GM18505 (cell line): ENCODE results near the gene ZMYM5.
A peak's percentile ranks its signal among the peaks of the same experiment; 100 is the strongest.
"Not testable (repeated sequence)": the region's sequence is repeated elsewhere in the genome, so short reads cannot be mapped to it uniquely, and the experiment has no call there.

Experiments used
- ATAC-seq: cut with Tn5 transposase; IDR thresholded peaks from one replicate; pipeline ENCODE4 v1.9.1; 2021; ENCODE audit not compliant: unreplicated experiment
- POLR2A ChIP-seq: IDR thresholded peaks from 4 replicates; pipeline ENCODE4 v1.6.1; 2011; ENCODE audit warnings: borderline replicate concordance; ENCODE audit not compliant: insufficient read depth, insufficient read length; ENCODE audit errors: extremely low read depth

ZMYM5 gene

DNA sequence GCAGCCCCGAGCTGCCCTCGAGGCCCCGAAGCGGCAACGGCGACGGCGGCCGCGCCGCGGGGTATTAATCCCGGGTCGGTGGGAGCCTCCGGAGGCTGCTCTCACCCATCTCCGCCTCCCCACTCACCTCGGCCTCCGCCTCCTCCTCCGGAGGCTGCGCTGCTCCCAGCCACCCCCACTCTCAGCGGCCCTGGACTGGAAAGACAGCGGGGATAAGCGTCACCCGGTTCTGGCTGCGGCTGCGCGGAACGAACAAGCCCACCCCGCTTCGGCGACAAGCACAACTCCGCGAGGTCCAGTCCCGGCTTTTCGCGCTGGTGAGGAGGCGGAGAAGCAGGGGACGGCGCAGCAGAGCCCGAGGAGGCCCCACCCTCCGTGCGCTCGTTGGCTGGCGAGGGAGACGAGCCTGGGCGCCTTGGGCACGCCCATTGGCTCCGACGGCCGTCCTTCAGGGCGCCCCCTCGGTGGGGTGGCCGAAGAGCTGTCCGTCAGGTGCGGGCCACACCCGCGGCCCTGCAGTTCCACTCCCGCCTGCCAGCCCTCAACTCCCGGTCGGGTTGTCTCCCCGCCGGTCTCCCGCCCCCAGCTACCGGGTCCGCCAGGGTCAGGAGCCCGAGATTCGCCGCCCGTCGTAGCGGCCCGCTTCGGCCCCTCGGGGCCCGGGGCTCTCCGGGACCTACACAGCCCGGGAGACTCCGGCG is at the start of gene ZMYM5:
Gene ZMYM5 (minus strand): TSS at position 327 of the 701 bp plus-strand sequence. CDS start 11,469 bp downstream, outside the sequence.
- ATAC-seq, result peak; percentile 90
- TF ChIP-seq POLR2A, result peak; percentile 89

DNA sequence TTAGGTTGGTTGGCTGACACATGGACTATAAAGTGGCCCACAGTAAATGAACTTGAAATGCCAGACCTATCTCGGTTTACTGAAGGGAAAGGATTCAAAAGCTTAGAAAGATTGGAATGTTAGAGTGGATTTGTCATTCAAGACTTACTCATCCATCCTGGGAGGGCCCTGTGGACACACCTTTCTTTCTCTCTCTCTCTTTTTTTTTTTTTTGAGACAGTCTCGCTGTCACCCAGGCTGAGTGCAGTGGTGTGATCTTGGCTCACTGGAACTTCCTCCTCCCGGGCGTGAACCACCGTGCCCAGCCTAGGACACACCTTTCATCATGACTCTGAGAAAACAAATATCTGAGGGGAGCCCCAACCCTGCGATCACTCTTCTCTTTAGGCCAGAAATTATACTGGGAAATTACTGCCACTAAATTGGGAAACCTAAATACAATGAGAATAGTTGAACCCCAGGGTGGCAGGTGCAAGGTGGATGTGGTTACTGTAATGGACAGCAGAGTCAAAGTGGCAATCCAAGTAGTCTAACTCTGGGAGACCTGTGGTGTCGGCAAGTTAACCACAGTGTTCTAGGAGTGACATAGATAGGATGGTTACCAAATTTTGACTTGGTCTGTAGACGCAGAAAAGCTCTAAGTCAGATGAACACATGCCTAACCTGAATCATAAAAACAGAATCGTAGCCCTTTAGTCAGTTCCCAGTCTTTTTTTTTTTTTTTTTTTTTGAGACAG is 47.1 kb upstream of the ZMYM5 start:
- no peak for TF ChIP-seq POLR2A
- no peak for ATAC-seq

DNA sequence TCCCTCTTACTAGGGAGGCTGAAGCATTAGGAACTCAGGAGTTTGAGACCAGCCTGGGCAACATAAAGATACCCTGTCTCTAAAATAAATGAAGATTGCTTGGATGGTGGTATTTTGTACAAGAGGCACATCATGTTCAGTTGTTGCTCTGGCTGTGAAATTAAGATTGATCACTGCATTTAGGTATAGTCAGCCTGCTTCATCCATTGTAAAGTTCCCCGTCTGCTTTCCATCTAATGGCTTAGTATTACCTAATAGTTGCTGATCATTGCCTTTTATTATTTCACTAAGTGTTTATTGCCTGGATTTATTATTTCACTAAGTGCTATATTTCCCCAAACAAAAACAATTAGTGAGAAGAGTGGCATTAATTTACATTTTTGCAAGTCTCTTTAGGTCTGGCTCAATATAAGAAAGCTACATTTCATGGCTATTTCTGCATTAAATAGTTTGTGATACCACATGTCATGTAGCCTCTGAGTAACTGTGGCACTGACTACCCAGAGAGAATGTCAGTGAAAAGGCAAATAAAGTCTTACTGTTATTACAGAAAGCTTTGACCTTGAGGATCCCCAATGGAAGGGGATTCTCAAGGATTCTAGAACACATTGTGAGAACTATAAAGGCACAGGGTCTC is 45.0 kb upstream of the ZMYM5 start:
- ATAC-seq, result no peak
- TF ChIP-seq POLR2A, result no peak

DNA sequence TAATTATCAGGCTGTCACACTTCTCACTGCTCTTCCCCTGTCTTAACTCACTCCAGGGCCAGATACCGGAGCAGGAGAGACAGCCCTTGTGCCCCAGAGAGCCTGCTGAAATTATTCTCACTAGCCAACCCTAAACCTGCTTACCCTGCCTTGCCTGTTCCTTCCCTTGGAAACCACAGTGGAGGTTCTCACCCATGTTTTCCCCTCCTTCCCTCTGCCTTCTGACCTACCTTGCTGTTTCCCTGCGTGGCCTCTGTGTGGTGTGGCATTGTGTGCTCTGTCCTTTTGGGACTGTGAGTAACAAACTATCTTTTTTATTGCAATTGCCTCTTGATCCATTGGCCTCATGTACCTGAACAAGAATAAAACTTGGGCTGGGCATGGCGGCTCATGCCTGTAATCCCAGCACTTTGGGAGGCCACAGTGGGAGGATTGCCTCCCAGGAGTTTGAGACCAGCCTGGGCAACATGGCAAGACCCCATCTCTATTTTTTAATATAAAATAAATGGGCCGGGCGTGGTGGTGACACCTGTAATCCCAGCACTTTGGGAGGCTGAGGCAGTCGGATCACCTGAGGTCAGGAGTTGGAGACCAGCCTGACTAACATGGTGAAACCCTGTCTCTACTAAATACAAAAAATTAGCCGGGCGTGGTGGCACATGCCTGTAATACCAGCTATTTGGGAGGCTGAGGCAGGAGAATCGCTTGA is 42.2 kb upstream of the ZMYM5 start:
- ATAC-seq, result not testable (repeated sequence)

DNA sequence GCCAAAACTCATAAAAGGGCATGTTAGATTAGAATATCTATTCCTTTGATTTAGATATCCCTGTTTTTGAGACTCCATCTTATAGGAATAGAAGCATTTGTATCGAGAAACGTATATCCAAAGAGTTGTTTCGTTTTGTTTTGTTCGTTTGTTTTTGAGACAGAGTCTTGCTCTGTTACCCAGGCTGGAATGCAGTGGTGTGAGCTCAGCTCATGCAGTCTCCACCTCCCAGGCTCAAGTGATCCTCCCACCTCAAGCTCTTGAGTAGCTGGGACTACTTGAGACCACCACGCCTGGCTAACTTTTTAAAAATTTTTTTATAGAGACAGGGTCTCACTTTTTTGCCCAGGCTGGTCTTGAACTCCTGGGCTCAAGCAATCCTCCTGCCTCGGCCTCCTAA is 26.6 kb upstream of the ZMYM5 start:
- ATAC-seq, result no peak

DNA sequence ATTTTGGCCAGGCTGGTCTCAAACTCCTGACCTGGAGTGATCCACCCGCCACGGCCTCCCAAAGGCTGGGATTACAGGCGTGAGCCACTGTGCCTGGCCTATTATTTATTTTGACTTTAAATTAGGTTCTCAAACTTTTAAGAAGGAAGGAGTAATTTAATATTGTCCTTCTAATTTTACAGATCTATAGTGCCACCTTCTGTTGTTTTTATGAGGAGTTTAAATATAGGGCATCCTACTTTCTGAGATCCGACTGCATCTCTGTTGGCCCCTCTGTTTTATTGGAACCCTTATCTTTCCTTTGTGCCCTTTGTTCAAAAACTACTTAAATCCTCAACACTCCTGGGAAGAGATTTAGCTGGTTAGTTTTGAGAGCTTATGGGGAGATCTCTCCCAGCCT is 25.4 kb upstream of the ZMYM5 start:
- ATAC-seq, result no peak
- TF ChIP-seq POLR2A, result no peak

More for the DNA sequence above, 26.6 kb upstream of the ZMYM5 start:
- TF ChIP-seq POLR2A, result no peak

DNA sequence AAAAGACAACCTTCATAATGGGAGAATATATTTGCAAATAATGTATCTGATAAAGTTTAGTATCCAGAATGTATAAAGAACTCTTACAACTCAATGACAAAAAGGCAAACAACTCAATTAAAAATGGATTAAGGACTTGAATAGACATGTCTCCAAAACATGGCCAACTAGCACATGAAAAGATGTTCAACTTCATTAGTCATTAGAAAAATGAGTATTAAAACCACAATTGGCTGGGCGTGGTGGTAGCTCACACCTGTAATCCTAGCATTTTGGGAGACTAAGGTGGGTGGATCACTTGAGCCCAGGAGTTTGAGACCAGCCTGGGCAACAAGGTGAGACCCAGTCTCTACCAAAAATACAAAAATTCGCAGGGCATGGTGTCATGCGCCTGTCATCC is 18.8 kb upstream of the ZMYM5 start:
- TF ChIP-seq POLR2A, result no peak
- no peak for ATAC-seq

DNA sequence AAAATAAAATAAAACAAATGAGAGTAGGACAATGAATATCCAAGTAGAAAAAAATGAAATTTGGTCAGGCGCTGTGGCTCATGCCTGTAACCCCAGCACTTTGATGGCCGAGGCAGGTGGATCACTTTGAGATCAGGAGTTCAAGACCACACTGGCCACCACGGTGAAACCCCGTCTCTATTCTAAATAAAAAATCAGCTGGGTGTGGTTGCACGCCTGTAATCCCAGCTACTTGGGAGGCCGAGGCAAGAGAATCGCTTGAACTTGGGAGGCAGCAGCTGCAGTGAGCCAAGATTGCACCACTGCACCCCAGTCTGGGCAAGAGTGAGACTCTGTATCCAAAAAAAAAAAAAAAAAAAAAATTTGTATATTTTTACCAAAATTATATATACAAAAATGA is 18.2 kb upstream of the ZMYM5 start:
- no peak for TF ChIP-seq POLR2A
- ATAC-seq, result no peak

DNA sequence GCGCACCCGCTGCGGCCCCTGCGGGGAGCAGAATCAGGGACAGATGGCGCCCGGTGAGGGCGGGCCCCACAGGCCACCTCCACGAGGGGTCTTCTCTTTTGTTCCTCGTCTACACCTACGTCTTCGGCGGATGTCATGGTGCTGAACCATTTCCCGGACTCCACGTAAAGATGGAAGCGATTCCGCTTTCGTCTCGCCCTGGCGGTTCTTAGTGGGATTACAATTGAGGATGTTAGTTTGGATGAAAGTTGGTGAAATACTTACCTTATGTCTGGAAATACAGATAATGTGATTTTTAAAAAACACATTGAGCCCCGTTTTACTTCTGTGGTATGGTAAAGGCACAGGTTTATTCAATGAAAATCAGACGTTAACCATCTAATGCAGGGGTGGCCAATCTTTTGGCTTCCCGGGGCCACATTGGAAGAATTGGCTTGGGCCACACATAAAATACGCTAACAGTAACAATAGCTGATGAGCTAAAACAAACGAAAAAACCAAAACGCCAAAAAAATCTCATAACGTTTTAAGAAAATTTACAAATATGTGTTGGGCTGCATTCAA is 1.4 kb upstream of the ZMYM5 start:
- peak; percentile 1 for ATAC-seq

DNA sequence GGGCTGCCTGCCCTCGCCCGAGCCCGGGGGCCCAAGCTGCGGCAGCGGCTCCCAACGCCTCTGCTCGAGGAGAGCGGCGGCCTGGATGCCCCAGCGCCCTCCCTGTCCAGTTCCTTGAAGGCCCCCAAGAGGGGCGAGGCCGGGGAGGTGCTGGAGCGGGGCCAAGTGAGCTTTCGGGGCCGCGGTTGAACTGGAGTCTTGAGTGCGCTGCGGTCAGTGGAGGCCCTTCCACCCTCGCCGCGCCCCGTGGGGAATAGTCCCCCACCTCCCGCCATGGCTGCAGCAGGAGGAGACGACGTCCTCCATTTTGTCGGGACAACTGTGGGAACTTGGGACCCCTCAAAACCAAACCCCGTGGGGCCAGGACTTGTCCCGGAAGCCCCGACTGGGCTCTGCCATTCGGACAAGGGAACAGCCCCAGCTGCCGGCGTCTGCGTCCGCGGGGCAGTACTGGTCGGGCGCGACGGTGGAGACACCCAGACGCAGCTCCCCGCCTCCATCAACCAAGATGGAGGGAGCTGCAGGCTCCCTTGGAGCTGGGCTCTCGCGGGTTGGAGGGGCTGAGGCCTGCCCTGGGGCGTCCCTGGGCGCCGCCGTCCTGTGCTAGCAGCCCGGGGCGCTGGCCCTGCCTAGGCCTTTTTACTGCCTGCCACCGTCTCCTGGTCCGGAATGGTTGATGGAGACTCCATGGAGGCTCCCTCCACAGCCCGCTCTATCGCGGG is 736 bp upstream of the ZMYM5 start:
- ATAC-seq, result peak; percentile 30
- peak; percentile 65 for TF ChIP-seq POLR2A

More for the DNA sequence above, 1.4 kb upstream of the ZMYM5 start:
- TF ChIP-seq POLR2A, result no peak

DNA sequence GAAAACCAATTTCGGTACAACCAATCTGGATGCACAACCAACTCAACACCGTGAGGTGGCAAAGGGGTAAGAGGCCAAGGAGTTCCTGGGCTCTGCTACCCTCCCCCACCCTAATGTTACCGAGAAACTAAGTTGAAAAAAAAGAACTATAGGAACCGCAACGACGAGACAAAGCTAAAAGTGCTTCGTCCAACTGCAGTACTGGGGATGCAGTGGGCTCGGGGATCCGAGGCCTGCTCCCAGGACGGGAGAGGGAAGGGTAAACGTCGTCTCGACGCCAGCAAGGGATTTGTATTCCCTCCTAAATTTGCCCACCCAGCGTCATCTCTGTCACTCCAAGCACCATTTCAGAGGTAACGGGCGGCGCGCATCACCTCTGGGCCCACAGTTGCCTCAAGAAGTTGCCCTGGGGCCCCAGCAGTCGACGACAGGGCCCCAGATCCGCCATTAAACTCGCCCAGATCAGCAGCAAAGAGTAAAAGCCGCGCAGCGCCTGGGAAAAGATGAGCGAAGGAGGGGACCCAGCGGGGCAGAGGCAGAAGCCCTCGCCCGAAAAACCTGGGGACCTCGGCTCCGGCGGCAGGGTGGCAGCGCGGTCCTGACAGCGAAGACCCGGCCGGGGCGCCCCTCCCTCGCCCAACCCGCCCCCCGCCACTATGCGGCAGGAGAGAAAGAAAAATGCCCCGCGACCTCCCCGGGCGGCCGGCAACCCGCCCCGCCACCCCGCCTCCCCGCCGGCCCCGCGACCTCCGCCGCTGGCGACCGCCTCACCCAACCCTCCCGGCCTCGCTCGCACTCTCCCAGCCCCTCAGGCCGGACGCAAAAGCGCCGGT is 752 bp downstream of the ZMYM5 start:
- no peak for TF ChIP-seq POLR2A
- peak; percentile 0 for ATAC-seq

DNA sequence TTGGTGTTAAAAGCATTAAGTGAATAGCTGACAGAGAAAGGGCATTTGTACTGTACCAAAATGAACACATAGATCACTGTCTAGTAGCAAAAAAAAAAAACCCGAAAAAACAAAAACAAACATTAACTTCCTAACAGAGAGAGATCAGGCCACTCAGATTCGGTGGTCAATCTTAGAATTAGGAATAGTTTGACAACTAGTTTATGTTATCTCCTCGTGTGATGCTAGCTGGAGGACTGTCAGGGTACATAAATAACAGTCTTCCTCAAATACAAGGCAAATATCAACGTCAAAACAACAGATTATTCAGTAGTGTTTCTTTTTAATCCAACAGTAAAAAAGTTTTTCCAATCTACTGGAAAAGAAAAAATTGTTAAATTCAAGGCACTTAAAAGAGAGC is 1.7 kb downstream of the ZMYM5 start:
- no peak for TF ChIP-seq POLR2A
- ATAC-seq, result no peak
